ENCODE data around the gene ABI2. TPM values are rescaled to one million over a fixed set of nuclear protein-coding genes. Genes with fewer than 3 reads are reported as not detected.

ABI2 gene
- total RNA-seq, 2 experiments from 2014 or later, result 19.3 to 21.0 TPM

DNA sequence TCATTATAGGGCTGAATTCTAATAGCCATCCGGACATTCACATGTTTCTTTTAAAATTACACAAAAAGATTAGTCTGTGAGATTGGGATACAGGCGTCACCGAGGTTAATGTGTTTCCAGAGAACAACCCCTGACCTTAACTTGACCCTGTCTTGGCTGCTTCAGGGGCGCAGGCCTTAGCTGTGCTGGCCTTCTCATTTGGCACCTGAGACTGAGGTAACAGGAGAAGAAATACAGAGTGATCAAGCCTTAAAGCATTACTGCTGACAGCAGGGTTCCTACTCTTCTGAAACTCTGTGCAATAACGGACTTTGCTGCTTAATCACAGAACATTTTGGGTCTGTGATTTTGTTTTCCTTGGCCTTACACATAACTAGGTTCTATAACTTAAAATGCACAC, 114.3 kb downstream of the ABI2 start:
- Histone ChIP-seq H3K27ac (ENCODE audit: low read depth in 1 of 2, low read length in 2 of 2) (no peak overlapping the region), H3K36me3 (ENCODE audit: insufficient read depth, low read length) (peaks cover 2% of the 10 kb centered on the region), H3K9me3 (ENCODE audit: control insufficient read depth in 1 of 2, insufficient read depth in 1 of 2, low read length in 2 of 2) (no peaks in the 10 kb centered on the region), H3K4me1 (ENCODE audit: insufficient read depth, low read length) (no peaks in the 10 kb centered on the region), H3K27me3 (ENCODE audit: control insufficient read depth in 1 of 2, insufficient read depth in 2 of 2, low read length in 2 of 2) (no peaks in the 10 kb centered on the region), H3K4me3 (ENCODE audit: low read length) (no peak overlapping the region)
- Mint-ChIP-seq H3K4me3 (no peak overlapping the region), H3K27ac (no peak overlapping the region), H3K9me3 (no peaks in the 10 kb centered on the region), H3K36me3 (ENCODE audit: low read depth) (peaks cover 33% of the 10 kb centered on the region), H3K27me3 (no peaks in the 10 kb centered on the region), H3K4me1 (ENCODE audit: low read depth) (no peaks in the 10 kb centered on the region)
- ATAC-seq (ENCODE audit: poor library complexity), result no peak
- intact Hi-C loops (cut with DNase I, micrococcal nuclease), result no loop called here
- ChIA-PET CTCF (no interaction called here), POLR2A (no interaction called here)
- no peak for DNase-seq
- no peak for TF ChIP-seq CTCF (IDR thresholded peaks at IDR 0.05)

GRCh38 chr2:203444738-203445137, 116.5 kb downstream of the ABI2 start:
- POLR2A ChIA-PET, result no interaction called here
- intact Hi-C loops (cut with DNase I, micrococcal nuclease), result no loop called here

GRCh38 chr2:203446071-203446481, 117.9 kb downstream of the ABI2 start:
- intact Hi-C loops (cut with DNase I, micrococcal nuclease), result no loop called here
- Mint-ChIP-seq H3K4me3 (no peak overlapping the region), H3K4me1 (ENCODE audit: low read depth) (no peaks in the 10 kb centered on the region), H3K36me3 (ENCODE audit: low read depth) (peaks cover 16% of the 10 kb centered on the region), H3K9me3 (no peaks in the 10 kb centered on the region), H3K27ac (no peak overlapping the region), H3K27me3 (no peaks in the 10 kb centered on the region)
- CTCF ChIA-PET, result no interaction called here
- H3K36me3 ChIP-seq (ENCODE audit: insufficient read depth, low read length), result peaks cover 2% of the 10 kb centered on the region
- POLR2A ChIA-PET, result interaction anchor here (0.5 kb wide), 1 partner anchor 102 kb away, joined by 3 read pairs; no protein-coding TSS in a partner anchor
- no peak for ATAC-seq (ENCODE audit: poor library complexity)
- no peaks in the 10 kb centered on the region for H3K27me3 ChIP-seq (ENCODE audit: control insufficient read depth in 1 of 2, insufficient read depth in 2 of 2, low read length in 2 of 2)
- no peaks in the 10 kb centered on the region for H3K4me1 ChIP-seq (ENCODE audit: insufficient read depth, low read length)
- TF ChIP-seq CTCF (IDR thresholded peaks at IDR 0.05), result no peak
- peak in 2 of 14 experiments; percentile 9 to 20 for DNase-seq
- no peak overlapping the region for H3K27ac ChIP-seq (ENCODE audit: low read depth in 1 of 2, low read length in 2 of 2)
- no peak overlapping the region for H3K4me3 ChIP-seq (ENCODE audit: low read length)
- H3K9me3 ChIP-seq (ENCODE audit: control insufficient read depth in 1 of 2, insufficient read depth in 1 of 2, low read length in 2 of 2), result no peaks in the 10 kb centered on the region

More at GRCh38 chr2:203444738-203445137, 116.5 kb downstream of the ABI2 start:
- ATAC-seq (ENCODE audit: poor library complexity) (no peak), DNase-seq (no peak)
- Histone ChIP-seq H3K36me3 (ENCODE audit: insufficient read depth, low read length) (peaks cover 2% of the 10 kb centered on the region), H3K4me1 (ENCODE audit: insufficient read depth, low read length) (no peaks in the 10 kb centered on the region), H3K9me3 (ENCODE audit: control insufficient read depth in 1 of 2, insufficient read depth in 1 of 2, low read length in 2 of 2) (no peaks in the 10 kb centered on the region), H3K27me3 (ENCODE audit: control insufficient read depth in 1 of 2, insufficient read depth in 2 of 2, low read length in 2 of 2) (no peaks in the 10 kb centered on the region), H3K27ac (ENCODE audit: low read depth in 1 of 2, low read length in 2 of 2) (no peak overlapping the region), H3K4me3 (ENCODE audit: low read length) (no peak overlapping the region)
- CTCF ChIA-PET, result no interaction called here
- Mint-ChIP-seq H3K4me1 (ENCODE audit: low read depth) (no peaks in the 10 kb centered on the region), H3K9me3 (no peaks in the 10 kb centered on the region), H3K27ac (no peak overlapping the region), H3K36me3 (ENCODE audit: low read depth) (peaks cover 16% of the 10 kb centered on the region), H3K4me3 (no peak overlapping the region), H3K27me3 (no peaks in the 10 kb centered on the region)
- no peak for TF ChIP-seq CTCF (IDR thresholded peaks at IDR 0.05)
